Left cardiac atrium (tissue), 4 donors: ENCODE results near the gene SPEM3. TPM values are rescaled to one million over a fixed set of nuclear protein-coding genes. Genes with fewer than 3 reads are reported as not detected.

Experiments used
- ATAC-seq, 2 donors: fragments of 200-7000 bp; cut with Tn5 transposase; one replicate each; pipeline ENCODE4 v1.9.1; 2020; ENCODE audit warnings: mild to moderate bottlenecking in 2 of 2, moderate library complexity in 2 of 2
- DNase-seq: peaks from one replicate; pipeline ENCODE4 v3.0.0-alpha.2; 2020
- intact Hi-C, 2 donors: fragments of 100-400 bp; cut with DNase I; formaldehyde crosslinking; loops; one replicate each; pipeline versions ENCODE4 v1.14.1 to v1.15.1; 2022 to 2023
- total RNA-seq, 2 donors: library from RNA; stranded (reverse); fragmentation: NEBNext Ultra II Directional; extraction: Animal tissue kit (Norgen Biotek cat#: 25700); gene quantifications; one replicate each; pipeline ENCODE4 v1.2.1, GENCODE V29; 2021
- donor health status: DM: no; HTN: yes; CAD: no.
- donor health status: DM: no; HTN: yes; CAD: no; lungs with severe emphysema.
- donor health status: DM: yes; HTN: yes; CAD: no.
- donor health status: Dilated cardiomyopathy.

SPEM3 gene
- total RNA-seq, 2 donors from 2014 or later = not detected

DNA sequence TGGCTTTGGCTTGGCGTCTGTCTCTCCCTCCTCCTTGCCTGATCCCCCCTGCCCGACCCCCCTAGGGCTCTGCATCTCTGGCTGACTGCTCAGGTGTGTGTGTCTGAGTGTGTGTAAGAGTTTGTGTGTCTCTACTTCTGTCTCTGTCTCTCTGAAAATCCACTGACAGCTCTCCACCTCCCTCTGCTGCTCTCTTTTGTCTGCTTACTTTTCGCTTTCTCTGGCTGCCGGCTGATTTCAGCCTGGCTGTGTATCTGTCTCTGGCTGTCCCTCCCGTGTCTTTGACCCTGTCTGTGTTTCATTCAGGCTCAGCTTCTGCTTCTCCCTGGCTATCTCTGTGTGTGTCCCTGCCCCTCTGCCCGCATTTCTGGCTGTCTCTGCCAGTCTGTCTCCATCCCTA is 12.3 kb upstream of the SPEM3 start:
- DNase-seq (no peak), ATAC-seq (no peak)
- intact Hi-C loops = no loop called here

DNA sequence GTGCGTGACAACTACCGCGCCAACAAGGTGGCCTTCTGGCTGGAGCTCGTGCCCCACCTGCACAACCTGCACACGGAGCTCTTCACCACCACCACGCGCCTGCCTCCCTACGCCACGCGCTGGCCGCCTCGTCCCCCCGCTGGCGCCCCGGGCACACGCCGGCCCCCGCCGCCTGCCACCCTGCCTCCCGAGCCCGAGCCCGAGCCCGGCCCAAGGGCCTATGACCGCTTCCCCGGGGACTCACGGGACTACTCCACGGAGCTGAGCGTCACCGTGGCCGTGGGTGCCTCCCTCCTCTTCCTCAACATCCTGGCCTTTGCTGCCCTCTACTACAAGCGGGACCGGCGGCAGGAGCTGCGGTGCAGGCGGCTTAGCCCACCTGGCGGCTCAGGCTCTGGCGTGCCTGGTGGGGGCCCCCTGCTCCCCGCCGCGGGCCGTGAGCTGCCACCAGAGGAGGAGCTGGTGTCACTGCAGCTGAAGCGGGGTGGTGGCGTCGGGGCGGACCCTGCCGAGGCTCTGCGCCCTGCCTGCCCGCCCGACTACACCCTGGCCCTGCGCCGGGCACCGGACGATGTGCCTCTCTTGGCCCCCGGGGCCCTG is 11.5 kb upstream of the SPEM3 start:
- intact Hi-C loops = no loop called here
- DNase-seq (no peak), ATAC-seq (no peak)

DNA sequence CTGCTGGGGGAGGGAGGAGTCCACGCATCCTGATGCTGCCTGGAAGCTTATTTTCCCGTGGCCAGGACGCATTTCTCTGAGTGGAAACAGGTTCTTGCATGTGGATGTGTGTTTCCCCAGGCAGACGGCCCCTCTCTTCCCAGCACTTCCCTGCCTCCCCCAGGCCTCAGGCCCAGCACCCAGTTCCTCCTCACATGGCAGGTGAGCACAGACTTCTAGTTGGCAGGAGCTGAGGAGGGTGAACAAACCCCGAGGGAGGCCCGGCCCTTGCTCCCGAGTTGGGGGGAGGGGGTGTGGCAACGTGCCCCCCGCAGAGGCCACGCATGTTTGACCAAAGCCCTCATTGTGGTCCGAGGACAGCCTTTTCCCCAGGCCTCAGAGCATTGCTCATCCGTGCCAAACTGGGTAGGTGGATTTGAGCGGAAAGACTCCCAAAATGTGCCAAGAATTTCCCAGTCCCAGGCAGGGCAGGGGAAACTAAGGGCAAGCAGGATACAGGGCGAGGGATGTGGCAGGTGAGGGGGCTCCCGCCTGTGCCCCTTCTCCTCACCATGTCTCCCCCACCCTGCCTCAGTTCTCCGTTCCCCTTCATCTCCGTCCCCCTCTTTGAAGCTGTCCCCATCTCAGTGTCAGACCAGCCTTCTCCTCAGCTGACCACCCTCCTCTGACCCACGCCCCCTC is 10.0 kb upstream of the SPEM3 start:
- no peak for DNase-seq
- intact Hi-C loops = no loop called here
- ATAC-seq = no peak

DNA sequence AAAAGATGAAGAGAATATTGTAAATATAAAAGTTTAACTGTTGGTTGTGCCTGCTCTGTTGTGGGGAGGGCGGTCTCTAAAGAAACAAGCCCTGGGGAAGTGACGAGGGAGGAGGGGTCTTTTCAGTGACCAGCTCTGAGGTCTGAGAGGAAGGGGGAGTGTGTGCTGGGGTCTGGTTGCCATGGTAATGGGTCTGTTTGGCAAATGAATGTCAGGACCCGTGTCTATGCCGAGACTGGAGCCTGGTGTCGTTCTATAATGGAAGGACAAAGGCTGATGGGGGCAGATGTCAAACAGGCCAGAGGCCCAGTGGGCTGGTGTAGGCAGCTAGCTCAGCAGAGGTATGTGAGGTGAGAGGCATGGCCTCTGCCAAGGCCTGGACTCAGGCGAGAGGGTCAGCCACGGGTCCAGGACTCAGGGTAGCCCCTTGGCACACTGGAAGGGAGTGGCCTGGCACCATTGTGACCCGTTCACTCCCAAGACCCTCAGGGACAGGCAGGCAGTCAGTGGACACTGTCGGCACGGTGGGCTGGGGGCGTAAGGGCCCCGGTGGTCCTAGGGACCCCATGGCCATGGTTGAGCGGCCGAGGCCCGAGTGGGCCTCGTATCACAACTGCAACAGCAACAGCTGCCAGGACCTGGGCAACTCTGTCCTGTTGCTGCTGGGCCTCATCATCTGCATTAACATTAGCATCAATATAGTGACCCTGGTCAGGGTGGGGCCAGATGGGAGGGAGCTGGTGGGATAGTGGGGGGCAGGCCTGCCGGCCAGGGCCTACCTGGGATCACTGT is 8.6 kb upstream of the SPEM3 start, which contains the start of gene SPEM1:
Gene SPEM1 (plus strand): TSS at position 506 of the 792 bp plus-strand sequence. CDS start 61 bp downstream, at position 567.
- DNase-seq (no peak), ATAC-seq (no peak)
- intact Hi-C loops = no loop called here

DNA sequence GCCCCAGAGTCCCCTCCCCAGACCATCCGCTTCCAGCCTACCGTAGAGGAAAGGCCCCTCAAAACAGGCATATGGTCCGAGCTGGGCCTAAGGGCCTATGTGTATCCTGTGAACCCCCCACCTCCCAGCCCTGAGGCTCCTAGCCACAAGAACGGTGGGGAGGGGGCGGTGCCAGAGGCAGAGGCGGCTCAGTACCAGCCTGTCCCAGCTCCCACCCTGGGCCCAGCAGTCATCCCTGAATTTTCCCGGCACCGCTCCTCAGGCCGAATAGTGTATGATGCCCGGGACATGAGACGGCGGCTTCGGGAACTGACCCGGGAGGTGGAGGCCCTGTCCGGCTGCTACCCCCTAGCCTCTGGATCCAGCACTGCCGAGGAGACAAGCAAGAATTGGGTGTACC is 7.5 kb upstream of the SPEM3 start:
- no peak for ATAC-seq
- DNase-seq = no peak
- intact Hi-C loops = no loop called here

DNA sequence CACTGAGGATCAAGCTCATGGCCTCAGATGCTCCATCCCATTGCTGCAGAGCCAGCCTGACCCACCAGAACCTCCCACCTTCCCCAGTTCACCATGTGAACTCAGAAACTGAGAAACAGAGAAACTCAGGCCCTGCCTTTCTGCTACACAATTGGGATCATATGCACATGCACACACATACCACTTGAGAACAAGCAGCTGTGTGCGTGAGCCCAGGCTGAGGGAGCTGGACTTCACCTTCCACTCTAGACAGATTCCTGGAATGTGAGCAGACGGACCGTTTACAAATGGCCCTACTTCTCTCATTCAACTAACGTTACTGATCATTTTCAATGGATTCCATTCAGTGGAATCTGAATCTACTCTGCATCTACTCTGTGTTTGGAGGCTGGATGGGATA is 5.0 kb upstream of the SPEM3 start:
- DNase-seq = no peak
- ATAC-seq = no peak
- intact Hi-C loops = no loop called here

DNA sequence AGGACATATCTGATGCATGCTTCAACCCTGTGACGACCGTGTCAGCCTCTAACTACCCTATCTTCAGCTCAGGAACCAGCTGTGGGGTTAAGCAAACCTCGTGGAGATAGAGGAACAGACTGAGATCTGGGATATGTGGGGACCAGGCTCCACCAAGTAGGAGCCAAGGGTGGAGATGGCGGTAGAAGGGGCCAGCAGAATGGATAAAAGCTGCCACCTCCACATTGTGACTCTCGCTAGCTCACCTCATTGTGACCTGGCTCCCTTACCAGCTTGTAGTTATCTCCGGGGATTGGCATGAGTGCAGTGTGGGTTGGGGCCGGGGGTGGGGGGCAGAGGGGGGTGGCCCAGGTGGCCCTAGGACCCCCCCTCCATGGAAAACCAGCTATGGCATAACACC is 3.3 kb upstream of the SPEM3 start, which contains the start of gene SPEM2:
Gene SPEM2 (plus strand): TSS at position 301 of the 400 bp plus-strand sequence. CDS start 73 bp downstream, at position 374.
- intact Hi-C loops = loop anchor here in 1 of 2 donors (5.0 kb wide), 1 partner anchor 58 kb away; no protein-coding TSS in a partner anchor
- DNase-seq = no peak
- no peak for ATAC-seq

DNA sequence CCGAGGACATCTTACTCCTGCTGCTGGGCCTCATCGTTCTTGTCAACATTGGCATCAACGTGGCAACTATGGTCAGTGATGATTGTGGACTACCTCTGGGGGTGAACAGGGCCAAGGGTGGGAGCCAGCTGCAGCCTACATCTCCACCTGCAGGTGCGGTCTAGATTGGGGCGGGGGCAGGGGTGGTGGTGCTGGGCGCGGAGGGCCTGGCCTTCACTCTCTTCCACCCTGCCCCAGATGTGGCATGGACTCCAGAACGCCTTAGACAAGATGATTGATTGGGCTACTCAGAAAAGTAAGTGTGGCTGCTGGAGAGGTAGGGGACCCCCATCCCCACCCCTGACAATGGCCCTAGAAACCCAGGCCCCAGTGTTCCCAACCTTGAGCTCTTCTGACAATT is 2.9 kb upstream of the SPEM3 start:
- ATAC-seq = no peak
- DNase-seq = no peak
- intact Hi-C loops = loop anchor here in 1 of 2 donors (5.0 kb wide), 1 partner anchor 58 kb away; no protein-coding TSS in a partner anchor

DNA sequence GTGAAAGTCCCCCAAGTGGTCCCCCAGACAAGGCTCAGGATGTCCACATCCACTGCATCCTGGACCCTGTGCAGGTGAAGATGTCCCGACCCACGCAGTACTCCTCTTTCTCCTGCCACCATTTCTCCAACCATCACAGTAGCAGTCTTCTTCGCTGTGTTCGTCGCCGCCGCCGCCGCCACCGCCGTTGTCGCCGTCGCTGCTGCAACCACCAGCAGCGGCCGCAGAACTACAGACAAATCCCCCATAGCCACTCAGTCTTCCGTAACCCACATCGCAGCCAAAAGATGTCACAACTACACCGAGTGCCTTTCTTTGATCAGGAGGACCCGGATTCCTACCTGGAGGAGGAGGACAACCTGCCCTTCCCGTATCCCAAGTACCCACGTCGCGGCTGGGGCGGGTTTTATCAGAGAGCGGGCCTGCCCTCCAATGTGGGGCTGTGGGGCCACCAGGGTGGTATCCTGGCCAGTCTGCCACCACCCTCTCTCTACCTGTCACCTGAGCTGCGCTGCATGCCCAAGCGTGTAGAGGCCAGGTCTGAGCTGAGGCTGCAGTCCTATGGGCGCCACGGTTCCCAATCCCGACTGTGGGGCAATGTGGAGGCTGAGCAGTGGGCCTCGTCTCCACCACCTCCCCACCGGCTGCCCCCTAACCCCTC is 2.3 kb upstream of the SPEM3 start:
- intact Hi-C loops = loop anchor here in 1 of 2 donors (5.0 kb wide), 1 partner anchor 59 kb away; no protein-coding TSS in a partner anchor
- ATAC-seq = no peak
- DNase-seq = no peak

DNA sequence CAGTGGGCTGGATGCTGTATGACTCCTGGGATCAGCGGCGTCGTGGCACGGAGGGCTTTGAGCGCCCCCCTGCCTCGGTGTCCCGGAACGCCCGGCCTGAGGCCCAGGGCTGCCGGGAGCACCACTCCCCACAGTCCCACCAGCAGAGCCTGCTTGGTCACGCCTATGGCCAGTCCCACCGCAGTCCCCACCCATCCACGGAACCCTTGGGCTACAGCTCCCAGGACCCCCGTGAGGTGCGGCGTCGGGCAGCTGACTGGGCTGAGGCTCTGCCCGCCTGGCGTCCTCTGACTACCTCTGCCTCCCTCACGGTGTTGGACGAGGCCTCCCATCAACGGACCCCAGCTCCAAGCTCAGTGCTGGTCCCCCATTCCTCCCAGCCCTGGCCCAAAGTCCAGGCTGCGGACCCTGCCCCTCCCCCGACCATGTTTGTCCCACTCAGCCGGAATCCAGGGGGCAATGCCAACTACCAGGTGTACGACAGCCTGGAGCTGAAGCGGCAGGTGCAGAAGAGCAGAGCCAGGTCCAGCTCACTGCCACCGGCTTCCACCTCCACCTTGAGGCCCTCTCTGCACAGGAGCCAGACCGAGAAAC is 1.7 kb upstream of the SPEM3 start:
- intact Hi-C loops = loop anchor here in 1 of 2 donors (5.0 kb wide), 1 partner anchor 60 kb away; no protein-coding TSS in a partner anchor
- ATAC-seq (peak in 1 of 2 donors; percentile 18), DNase-seq (no peak)

DNA sequence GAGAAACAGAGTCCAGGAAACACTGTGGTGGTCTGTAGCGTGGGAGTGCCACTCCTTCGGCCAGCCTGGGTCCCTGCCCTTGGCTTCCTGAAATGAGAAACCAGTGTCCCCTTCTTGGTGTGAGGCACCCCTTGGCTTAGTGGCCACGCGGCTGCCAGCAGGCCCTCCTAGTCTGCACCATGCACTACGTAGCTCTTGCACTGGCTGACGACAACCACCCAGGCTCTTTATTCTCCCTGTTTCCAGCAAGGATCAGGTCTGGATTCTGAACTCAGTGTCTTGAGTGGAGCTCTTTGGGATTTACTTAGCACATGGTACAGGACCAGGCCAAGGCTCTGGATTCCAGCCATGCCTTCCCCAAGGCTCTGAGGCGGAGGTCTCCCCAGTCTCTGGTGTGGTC is 1.1 kb upstream of the SPEM3 start:
- intact Hi-C loops = loop anchor here in 1 of 2 donors (5.0 kb wide), 1 partner anchor 60 kb away; no protein-coding TSS in a partner anchor
- ATAC-seq (no peak), DNase-seq (no peak)

DNA sequence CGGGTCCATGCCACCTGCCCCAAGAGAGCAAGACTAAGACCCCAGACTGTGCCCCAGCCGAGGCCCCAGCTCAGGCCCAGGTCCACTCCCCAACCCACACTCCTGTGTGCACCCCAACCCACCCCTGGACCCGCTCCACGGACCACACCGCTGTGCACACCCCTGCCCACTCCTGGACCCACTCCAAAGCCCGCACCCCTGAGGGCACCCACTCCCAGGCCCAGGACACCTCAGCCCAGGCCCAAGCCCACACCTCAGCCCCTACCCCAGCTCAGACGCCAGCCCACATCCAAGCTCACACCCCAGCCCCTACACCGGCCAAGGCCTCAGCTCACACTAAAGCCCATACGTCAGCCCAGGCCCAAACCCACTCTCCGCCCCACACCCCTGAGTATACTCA is 1.1 kb downstream of the SPEM3 start:
- intact Hi-C loops = loop anchor here (5.0 to 10.0 kb wide), 2 partner anchors 62 to 135 kb away; partner anchors contain the start of gene SENP3 (in 1 of the 2)
- DNase-seq (no peak), ATAC-seq (peak in 1 of 2 donors; percentile 5)

DNA sequence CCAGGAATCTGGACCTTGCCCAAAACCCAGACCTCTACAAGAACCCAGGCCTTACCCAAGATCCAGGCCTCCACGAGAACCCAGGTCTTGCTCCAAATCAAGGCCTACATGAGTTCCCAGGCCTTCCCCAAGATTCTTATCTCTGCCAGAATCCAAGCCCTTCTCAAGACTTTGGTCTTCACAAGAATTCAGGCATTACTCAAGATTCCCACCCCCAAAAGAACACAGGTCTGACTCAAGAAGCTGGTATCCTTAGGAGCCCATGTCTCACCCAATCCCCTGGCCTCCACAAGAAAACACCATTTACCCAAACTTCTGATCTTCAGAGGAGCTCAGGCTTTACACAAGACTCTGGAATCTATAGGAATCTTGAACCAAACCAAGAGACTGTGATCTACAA is 2.6 kb downstream of the SPEM3 start:
- DNase-seq = no peak
- ATAC-seq = no peak
- intact Hi-C loops = loop anchor here in 1 of 2 donors (10.0 kb wide), 1 partner anchor 134 kb away; the partner anchor contains the start of gene SENP3

DNA sequence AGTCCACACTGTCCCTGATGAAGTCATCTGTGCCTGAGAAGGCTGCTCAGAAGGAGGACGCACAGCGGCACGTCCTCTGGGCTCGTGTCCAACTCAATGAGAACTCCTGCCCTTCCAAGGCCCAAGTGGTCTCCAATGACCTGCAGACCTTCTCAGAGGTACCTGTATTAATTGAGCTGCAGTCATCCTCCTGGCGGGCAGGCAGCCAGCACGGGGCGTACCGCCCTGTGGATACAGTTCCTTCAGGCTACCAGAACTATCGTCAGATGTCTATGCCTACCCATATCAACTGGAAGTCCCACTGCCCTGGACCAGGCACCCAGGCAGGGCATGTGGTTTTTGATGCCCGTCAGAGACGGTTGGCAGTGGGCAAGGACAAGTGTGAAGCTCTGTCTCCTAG is 3.6 kb downstream of the SPEM3 start:
- intact Hi-C loops = loop anchor here in 1 of 2 donors (10.0 kb wide), 1 partner anchor 133 kb away; the partner anchor contains the start of gene SENP3
- DNase-seq = no peak

DNA sequence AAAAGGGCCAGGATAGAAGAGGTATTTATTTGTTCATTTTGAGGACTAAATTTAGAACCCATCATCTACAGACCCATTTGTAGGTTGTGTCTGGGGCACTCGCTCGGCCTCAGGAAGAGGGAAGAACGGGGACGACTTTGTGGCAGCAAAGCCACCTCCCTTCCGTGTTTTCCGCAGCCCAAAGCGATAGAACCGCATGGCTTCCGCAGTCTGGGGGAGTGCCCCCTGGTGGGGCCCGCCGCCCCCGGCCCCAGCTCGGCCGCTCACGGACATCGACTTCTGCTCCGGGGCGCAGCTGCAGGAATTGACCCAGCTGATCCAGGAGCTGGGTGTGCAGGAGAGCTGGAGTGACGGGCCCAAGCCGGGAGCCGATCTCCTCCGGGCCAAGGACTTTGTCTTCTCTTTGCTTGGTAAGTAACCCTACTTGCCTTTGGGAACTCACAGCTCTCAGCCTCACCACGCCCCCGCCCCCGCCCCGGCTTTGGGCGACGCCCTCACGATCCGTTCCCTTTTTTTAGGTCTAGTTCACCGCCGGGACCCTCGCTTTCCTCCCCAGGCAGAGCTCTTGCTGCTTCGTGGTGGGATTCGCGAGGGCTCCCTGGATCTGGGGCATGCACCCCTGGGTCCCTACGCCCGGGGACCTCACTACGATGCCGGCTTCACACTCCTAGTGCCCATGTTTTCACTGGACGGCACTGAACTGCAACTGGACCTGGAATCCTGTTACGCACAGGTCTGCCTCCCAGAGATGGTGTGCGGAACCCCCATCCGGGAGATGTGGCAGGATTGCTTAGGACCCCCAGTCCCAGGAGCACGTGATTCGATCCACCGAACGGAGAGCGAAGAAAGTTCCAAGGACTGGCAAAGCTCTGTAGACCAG is 7.3 kb downstream of the SPEM3 start:
- peak in 1 of 2 donors; percentile 5 for ATAC-seq
- DNase-seq = peak; percentile 47
- intact Hi-C loops = loop anchor here (2.0 to 10.0 kb wide), 5 partner anchors 31 to 129 kb away; partner anchors contain the start of genes SENP3 (in 2 of the 2), TMEM256 (in 1 of the 2) and TMEM95 (in 1 of the 2)

More for the DNA sequence above, 3.6 kb downstream of the SPEM3 start:
- ATAC-seq = no peak

DNA sequence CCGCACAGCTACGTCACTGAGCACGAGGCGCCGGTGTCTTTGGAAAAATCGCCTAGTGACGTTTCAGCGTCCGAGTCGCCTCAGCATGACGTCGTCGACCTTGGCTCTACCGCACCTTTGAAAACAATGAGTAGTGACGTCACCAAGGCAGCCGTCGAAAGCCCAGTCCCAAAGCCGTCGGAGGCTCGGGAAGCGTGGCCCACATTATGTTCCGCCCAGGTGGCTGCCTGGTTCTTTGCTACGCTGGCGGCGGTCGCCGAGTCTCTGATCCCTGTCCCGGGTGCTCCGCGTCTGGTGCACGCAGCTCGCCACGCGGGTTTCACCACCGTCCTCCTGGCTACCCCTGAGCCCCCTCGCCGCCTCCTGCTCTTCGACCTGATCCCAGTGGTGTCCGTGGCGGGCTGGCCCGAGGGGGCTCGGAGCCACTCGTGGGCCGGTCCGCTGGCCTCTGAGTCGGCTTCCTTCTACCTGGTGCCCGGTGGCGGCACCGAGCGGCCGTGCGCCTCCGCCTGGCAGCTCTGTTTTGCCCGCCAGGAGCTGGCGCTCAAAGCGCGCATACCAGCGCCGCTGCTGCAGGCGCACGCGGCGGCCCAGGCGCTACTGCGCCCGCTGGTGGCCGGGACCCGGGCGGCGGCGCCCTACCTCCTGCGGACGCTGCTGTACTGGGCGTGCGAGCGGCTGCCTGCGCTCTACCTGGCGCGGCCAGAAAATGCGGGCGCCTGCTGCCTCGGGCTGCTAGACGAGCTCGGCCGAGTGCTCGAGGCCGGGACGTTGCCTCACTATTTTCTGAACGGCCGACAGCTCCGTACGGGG is 8.1 kb downstream of the SPEM3 start:
- DNase-seq (peak; percentile 83), ATAC-seq (peak; percentile 76 to 78)
- intact Hi-C loops = loop anchor here (5.0 to 10.0 kb wide), 4 partner anchors 51 to 128 kb away; partner anchors contain the start of genes SENP3 (in 2 of the 2) and TMEM95 (in 1 of the 2)
